Nephron (organoid): ENCODE data around the gene DCST1.
"Not testable (repeated sequence)": the region's sequence is repeated elsewhere in the genome, so short reads cannot be mapped to it uniquely, and the experiment has no call there.

Experiments used
- H3K27ac Mint-ChIP-seq, 3 experiments: 2 replicates each; pipeline ENCODE4 v1.8.0; 2020; ENCODE audit warnings: mixed read lengths in 3 of 3, mild to moderate bottlenecking in 2 of 3, moderate library complexity in 1 of 3
- H3K27me3 Mint-ChIP-seq: 2 replicates; pipeline ENCODE4 v1.8.0; 2021; ENCODE audit warnings: low read depth, mild to moderate bottlenecking, moderate library complexity, mixed read lengths
- H3K36me3 Mint-ChIP-seq: 2 replicates; pipeline ENCODE4 v1.8.0; 2020; ENCODE audit warnings: low read depth, mixed read lengths
- H3K4me1 Mint-ChIP-seq: 2 replicates; pipeline ENCODE4 v1.8.0; 2020; ENCODE audit warnings: mixed read lengths
- H3K4me3 Mint-ChIP-seq, 3 experiments: 2 replicates each; pipeline ENCODE4 v1.8.0; 2020; ENCODE audit warnings: mild to moderate bottlenecking in 3 of 3, mixed read lengths in 3 of 3, moderate library complexity in 2 of 3
- H3K9me3 Mint-ChIP-seq: 2 replicates; pipeline ENCODE4 v1.8.0; 2020; ENCODE audit warnings: mixed read lengths
- CTCF ChIP-seq, 3 experiments: fragments of 200-600 bp; sonication (generic); IDR thresholded peaks; one replicate each; pipeline ENCODE4 v1.5.0; 2021; ENCODE audit warnings: antibody characterized with exemption in 3 of 3; ENCODE audit not compliant: unreplicated experiment in 3 of 3

The DCST1 gene

DNA sequence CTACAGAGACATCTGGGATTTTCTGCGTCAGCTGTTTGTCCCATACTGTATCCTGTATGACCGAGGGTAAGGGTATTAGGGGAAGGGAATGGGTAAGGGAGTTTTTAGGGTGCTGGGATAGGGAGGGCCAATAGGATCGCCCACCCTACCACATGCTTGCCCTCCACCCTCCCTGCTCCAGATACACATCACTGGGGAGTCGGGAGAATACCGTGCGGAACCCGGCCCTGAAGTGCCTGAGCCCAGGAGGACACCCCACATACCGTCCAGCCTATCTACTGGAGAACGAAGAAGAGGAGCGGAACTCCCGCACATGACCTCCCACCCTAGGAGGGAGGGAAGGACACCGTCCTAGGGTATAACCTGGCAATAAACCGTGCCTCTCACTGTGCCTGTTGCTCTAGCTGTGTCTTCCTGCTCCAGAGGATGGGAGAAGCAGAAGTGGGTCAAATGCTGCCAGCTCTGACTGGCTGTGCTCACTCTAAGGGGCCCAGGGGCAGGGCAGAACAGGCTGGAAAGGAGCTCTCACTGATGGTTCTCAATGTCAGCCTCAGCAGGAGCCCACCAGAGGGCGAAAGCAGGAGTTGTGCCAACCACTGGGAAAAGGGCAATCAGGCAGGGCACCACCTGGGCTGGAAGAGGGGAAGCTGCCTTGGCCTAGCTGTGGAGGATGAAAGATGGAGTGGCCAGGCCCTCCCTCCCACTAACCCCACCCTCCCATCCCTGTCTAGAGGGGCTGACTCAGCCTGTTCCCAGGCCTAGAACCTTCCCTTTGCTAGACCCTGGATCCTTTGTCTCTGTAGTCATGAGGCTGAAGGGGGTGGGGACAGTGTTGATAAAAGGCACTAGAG is 40.7 kb upstream of the DCST1 start:
- no peak for TF ChIP-seq CTCF (IDR thresholded peaks at IDR 0.05; ENCODE audit: unreplicated experiment in 3 of 3)
- H3K27ac Mint-ChIP-seq, result no peak overlapping the region
- no peaks in the 10 kb centered on the region for H3K9me3 Mint-ChIP-seq
- peaks cover 15% of the 10 kb centered on the region for H3K4me1 Mint-ChIP-seq
- H3K27me3 Mint-ChIP-seq, result no peaks in the 10 kb centered on the region
- H3K4me3 Mint-ChIP-seq, result no peak overlapping the region
- H3K36me3 Mint-ChIP-seq, result peaks cover 15% of the 10 kb centered on the region

- H3K4me3 Mint-ChIP-seq, result no peak within 1 kb of the TSS
- H3K27ac Mint-ChIP-seq, result no peak within 1 kb of the TSS
- peaks cover 9% of the 10 kb centered on the region for H3K36me3 Mint-ChIP-seq
- no peak for TF ChIP-seq CTCF (IDR thresholded peaks at IDR 0.05; ENCODE audit: unreplicated experiment in 3 of 3)
- H3K9me3 Mint-ChIP-seq, result no peaks in the 10 kb centered on the region
- no peaks in the 10 kb centered on the region for H3K27me3 Mint-ChIP-seq
- H3K4me1 Mint-ChIP-seq, result peaks cover 15% of the 10 kb centered on the region
These were observed 39.9 kb upstream of the DCST1 start, which contains the start of gene LENEP for GRCh38 chr1:154993572-154994268. Gene LENEP, plus strand, starts transcription at chr1:154993586. Its CDS starts 22 bp downstream, at chr1:154993608.

- Mint-ChIP-seq H3K9me3 (no peaks in the 10 kb centered on the region), H3K36me3 (peaks cover 4% of the 10 kb centered on the region), H3K27ac (no peak overlapping the region), H3K4me1 (peaks cover 16% of the 10 kb centered on the region), H3K27me3 (no peaks in the 10 kb centered on the region), H3K4me3 (no peak overlapping the region)
- no peak for TF ChIP-seq CTCF (IDR thresholded peaks at IDR 0.05; ENCODE audit: unreplicated experiment in 3 of 3)
These were observed 39.4 kb upstream of the DCST1 start for GRCh38 chr1:154994269-154994587.

DNA sequence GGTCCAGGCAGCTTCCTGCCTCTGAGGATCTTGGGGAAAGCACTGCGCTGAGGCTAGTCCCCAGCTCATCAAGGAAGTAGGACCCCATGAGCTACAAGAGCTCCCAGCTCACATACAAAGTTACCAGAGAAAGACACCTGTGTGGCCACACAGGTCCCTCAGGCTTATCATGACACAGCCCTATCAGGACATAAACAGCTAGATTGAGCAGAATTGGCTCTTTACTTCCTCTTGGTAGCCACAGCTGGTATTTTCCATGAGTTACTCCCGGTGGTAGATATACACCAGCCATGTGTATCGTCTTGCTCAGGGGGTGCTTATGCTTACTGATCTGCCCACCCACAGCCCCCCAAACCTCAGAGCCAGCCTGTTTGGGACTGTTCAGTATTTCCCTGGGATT is 39.0 kb upstream of the DCST1 start:
- Mint-ChIP-seq H3K4me1 (peaks cover 16% of the 10 kb centered on the region), H3K27ac (peak overlapping the region in 1 of 3 experiments; percentile 19), H3K9me3 (no peaks in the 10 kb centered on the region), H3K36me3 (peaks cover 3% of the 10 kb centered on the region), H3K4me3 (no peak overlapping the region), H3K27me3 (no peaks in the 10 kb centered on the region)
- no peak for TF ChIP-seq CTCF (IDR thresholded peaks at IDR 0.05; ENCODE audit: unreplicated experiment in 3 of 3)

DNA sequence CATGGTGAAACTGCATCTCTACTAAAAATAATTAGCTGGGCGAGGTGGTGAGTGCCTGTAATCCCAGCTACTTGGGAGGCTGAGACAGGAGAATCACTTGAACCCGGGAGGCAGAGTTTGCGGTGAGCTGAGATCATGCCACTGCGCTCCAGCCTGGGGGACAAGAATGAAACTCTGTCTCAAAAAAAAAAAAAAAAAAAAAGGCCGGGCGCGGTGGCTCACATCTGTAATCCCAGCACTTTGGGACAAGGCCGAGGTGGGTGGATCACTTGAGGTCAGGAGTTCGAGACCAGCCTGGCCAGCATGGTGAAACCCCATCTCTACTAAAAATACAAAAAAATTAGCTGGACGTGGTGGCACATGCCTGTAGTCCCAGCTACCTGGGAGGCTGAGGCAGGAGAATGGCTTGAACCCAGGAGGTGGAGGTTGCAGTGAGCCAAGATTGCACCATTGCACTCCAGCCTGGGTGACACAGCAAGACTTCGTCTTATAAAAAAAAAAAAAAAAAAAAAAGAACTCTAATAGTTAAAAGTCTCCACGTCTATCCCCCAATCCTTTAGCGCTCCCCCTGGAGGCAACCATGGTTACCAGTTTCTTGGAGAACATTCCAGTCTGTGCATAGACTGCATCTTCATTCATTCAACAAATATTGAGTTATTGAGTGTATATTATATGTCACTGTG is 38.2 kb upstream of the DCST1 start:
- H3K4me3 Mint-ChIP-seq, result peak overlapping the region in 2 of 3 experiments; percentile 5 to 6
- H3K27me3 Mint-ChIP-seq, H3K36me3 Mint-ChIP-seq, H3K9me3 Mint-ChIP-seq: not testable (repeated sequence)
- H3K4me1 Mint-ChIP-seq, result peaks cover 24% of the 10 kb centered on the region
- peak overlapping the region in 2 of 3 experiments; percentile 5 to 32 for H3K27ac Mint-ChIP-seq
- TF ChIP-seq CTCF (IDR thresholded peaks at IDR 0.05; ENCODE audit: unreplicated experiment in 3 of 3), result peak in 1 of 3 experiments; percentile 50
